OCI-LY7 (cell line): Measurements from ENCODE around the gene HMCN1.

Source experiments
- EZH2phosphoT487 ChIP-seq: fragments of 200-600 bp; sonication (generic); IDR thresholded peaks from 2 replicates; pipeline ENCODE4 v1.6.1; 2018; ENCODE audit warnings: low read depth, borderline replicate concordance, mild to moderate bottlenecking, mixed run types, antibody characterized with exemption, low read length, moderate library complexity, mixed read lengths
- TF ChIP-seq, protein P1 (sequence below): fragments of 200-600 bp; sonication (generic); conservative IDR thresholded peaks from 2 replicates; pipeline ENCODE4 v1.5.1; 2014; ENCODE audit warnings: mild to moderate bottlenecking, antibody characterized with exemption, low read length, moderate library complexity, mixed read lengths

DNA sequence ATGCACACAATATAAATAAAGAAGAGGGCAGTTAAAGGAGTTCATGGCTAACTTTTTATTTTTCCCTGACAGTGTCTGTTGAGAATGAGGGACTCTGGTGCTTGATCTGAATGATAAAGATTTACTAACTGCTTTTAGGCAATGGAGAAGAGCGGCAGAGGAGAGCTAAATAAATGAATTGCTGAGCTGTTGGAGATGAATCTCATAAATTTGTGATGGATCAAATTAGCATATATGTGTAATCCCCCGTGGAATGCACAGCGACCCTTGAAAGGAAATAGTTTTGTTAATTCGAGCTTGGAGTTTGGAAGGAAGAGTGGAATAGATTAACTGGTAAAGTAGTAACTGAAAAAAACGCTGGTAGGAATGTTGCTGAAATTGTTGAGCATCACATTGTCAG lies 40.2 kb downstream of the HMCN1 start:
- TF ChIP-seq, protein P1, sequence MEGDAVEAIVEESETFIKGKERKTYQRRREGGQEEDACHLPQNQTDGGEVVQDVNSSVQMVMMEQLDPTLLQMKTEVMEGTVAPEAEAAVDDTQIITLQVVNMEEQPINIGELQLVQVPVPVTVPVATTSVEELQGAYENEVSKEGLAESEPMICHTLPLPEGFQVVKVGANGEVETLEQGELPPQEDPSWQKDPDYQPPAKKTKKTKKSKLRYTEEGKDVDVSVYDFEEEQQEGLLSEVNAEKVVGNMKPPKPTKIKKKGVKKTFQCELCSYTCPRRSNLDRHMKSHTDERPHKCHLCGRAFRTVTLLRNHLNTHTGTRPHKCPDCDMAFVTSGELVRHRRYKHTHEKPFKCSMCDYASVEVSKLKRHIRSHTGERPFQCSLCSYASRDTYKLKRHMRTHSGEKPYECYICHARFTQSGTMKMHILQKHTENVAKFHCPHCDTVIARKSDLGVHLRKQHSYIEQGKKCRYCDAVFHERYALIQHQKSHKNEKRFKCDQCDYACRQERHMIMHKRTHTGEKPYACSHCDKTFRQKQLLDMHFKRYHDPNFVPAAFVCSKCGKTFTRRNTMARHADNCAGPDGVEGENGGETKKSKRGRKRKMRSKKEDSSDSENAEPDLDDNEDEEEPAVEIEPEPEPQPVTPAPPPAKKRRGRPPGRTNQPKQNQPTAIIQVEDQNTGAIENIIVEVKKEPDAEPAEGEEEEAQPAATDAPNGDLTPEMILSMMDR: no peak
- TF ChIP-seq EZH2phosphoT487: no peak
